Upper lobe of left lung (tissue), 6 donors: Measurements from ENCODE around the gene CCNJL. TPM values are rescaled to one million over a fixed set of nuclear protein-coding genes. Genes with fewer than 3 reads are reported as not detected.

ENCODE experiments used
- ATAC-seq, 2 donors: fragments of 200-7000 bp; cut with Tn5 transposase; one replicate each; pipeline ENCODE4 v1.9.1; 2022; ENCODE audit warnings: mild to moderate bottlenecking in 2 of 2, moderate library complexity in 2 of 2; ENCODE audit not compliant: low FRiP score in 2 of 2
- DNase-seq, 2 donors: peaks; one replicate each; pipeline ENCODE4 v3.0.0-alpha.2; 2019 to 2020
- H3K27ac ChIP-seq, 4 donors: fragments of 200-600 bp; sonication (generic); one replicate each; pipeline ENCODE4 v1.5.1; 2016 to 2019
- H3K27me3 ChIP-seq, 4 donors: fragments of 200-600 bp; sonication (generic); one replicate each; pipeline ENCODE4 v1.5.1; 2017 to 2019
- H3K36me3 ChIP-seq, 4 donors: fragments of 200-600 bp; sonication (generic); one replicate each; pipeline ENCODE4 v1.5.1; 2016 to 2019
- H3K4me1 ChIP-seq, 4 donors: fragments of 200-600 bp; sonication (generic); one replicate each; pipeline ENCODE4 v1.5.1; 2018 to 2019
- H3K4me3 ChIP-seq, 4 donors: fragments of 200-600 bp; sonication (generic); one replicate each; pipeline ENCODE4 v1.5.1; 2017 to 2019; ENCODE audit warnings: mild to moderate bottlenecking in 2 of 4, moderate library complexity in 1 of 4
- H3K9me3 ChIP-seq, 4 donors: fragments of 200-600 bp; sonication (generic); one replicate each; pipeline ENCODE4 v1.5.1; 2018 to 2019
- EP300 ChIP-seq, 4 donors: sonication (generic); formaldehyde crosslinking; IDR thresholded peaks; one replicate each; pipeline ENCODE4 v1.5.1; 2017; ENCODE audit warnings: antibody characterized with exemption in 4 of 4, control low read depth in 2 of 4
- POLR2A ChIP-seq, 4 donors: fragments of 450-650 bp; IDR thresholded peaks; one replicate each; pipeline ENCODE4 v1.5.1; 2016 to 2017; ENCODE audit warnings: antibody characterized with exemption in 4 of 4, mild to moderate bottlenecking in 2 of 4
- POLR2AphosphoS5 ChIP-seq, 2 donors: sonication (generic); formaldehyde crosslinking; IDR thresholded peaks; one replicate each; pipeline ENCODE4 v1.5.1; 2017; ENCODE audit warnings: antibody characterized with exemption in 2 of 2
- WGBS, 2 donors: methylation state at CpG; one replicate each; pipeline ENCODE4 v1.1.5; 2017 to 2018; 5-methylcytosine and 5-hydroxymethylcytosine counted together
- total RNA-seq, 6 donors: library from RNA; depleted of rRNA in 4 of 6; stranded (reverse); fragments of >200 nt in 4 of 6; gene quantifications; one replicate each; pipeline versions ENCODE4 v1.1.0 to v1.2.1, GENCODE V29; 2016 to 2021
- TF ChIP-seq, protein P1 (sequence below), 6 experiments: fragments of 450-650 bp in 4 of 6; fragments of 200-600 bp in 2 of 6; sonication (generic) in 2 of 6; IDR thresholded peaks; one replicate each; pipeline ENCODE4 v1.5.1; 2016 to 2019; ENCODE audit warnings: antibody characterized with exemption in 6 of 6
- donor health status: DM: no; HTN: no; CAD: no; lungs with moderate emphysema.
- donor health status: DM: no; HTN: yes; CAD: no; lungs with severe emphysema.

The CCNJL gene
- total RNA-seq, 6 donors from 2014 or later: 15.6 to 25.2 (median 21.2) TPM

DNA sequence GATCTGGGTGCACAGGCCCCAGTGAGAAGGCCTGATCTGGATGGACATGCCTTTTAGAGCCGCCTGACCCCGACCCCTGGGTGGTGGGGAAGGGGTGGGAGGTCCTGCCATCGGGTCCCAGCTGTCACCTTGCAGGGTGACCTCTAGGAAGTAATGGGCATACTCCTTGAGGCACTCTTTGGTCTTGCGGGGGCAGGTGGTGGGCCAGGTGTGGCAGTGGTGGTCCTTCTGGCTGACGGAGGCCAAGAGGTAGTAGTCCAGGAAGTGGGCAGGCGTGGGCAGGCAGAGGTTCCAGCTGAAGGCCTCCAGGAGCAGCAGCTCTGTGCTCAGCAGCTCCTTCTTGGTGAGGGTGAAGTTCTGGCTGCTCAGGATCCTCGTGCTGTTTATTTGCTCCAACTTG is 53.0 kb downstream of the CCNJL start:
- H3K9me3 ChIP-seq: no peaks in the 10 kb centered on the region
- DNase-seq (no peak), ATAC-seq (no peak)
- peaks cover 0 to 24% (median 11%) of the 10 kb centered on the region in 4 donors for H3K4me1 ChIP-seq
- TF ChIP-seq, protein P1, sequence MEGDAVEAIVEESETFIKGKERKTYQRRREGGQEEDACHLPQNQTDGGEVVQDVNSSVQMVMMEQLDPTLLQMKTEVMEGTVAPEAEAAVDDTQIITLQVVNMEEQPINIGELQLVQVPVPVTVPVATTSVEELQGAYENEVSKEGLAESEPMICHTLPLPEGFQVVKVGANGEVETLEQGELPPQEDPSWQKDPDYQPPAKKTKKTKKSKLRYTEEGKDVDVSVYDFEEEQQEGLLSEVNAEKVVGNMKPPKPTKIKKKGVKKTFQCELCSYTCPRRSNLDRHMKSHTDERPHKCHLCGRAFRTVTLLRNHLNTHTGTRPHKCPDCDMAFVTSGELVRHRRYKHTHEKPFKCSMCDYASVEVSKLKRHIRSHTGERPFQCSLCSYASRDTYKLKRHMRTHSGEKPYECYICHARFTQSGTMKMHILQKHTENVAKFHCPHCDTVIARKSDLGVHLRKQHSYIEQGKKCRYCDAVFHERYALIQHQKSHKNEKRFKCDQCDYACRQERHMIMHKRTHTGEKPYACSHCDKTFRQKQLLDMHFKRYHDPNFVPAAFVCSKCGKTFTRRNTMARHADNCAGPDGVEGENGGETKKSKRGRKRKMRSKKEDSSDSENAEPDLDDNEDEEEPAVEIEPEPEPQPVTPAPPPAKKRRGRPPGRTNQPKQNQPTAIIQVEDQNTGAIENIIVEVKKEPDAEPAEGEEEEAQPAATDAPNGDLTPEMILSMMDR (IDR thresholded peaks at IDR 0.05): no peak
- no peak for TF ChIP-seq EP300 (IDR thresholded peaks at IDR 0.05)
- no peak for TF ChIP-seq POLR2AphosphoS5 (IDR thresholded peaks at IDR 0.05)
- TF ChIP-seq POLR2A (IDR thresholded peaks at IDR 0.05): no peak
- peaks cover 0 to 28% (median 11%) of the 10 kb centered on the region in 4 donors for H3K36me3 ChIP-seq
- 94% methylated on average over 7 of the region's 7 CpGs for WGBS, 2 donors
- no peak overlapping the region for H3K4me3 ChIP-seq
- no peak overlapping the region for H3K27ac ChIP-seq
- H3K27me3 ChIP-seq: no peaks in the 10 kb centered on the region

DNA sequence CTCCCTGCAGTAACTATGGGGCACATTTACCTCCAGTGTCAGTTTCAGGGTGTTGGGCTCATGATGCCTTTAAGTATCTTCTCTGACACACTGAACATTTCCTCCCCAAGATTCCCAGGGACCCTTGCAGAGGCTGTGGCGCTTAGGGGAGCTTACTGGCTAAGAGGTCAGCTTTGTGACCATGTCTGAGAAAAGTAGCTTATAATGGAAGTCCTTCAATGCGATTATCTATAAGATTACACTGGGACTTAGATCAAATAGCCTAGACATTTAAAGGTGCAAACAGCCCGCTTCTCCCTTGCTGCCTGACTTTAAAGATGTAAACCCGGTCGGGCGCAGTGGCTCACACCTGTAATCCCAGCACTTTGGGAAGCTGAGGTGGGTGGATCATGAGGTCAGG is 57.7 kb downstream of the CCNJL start:
- no peak for ATAC-seq
- Histone ChIP-seq H3K27me3 (no peaks in the 10 kb centered on the region), H3K27ac (no peak overlapping the region), H3K36me3 (peaks cover 0 to 53% (median 27%) of the 10 kb centered on the region in 4 donors), H3K9me3 (no peaks in the 10 kb centered on the region), H3K4me1 (peaks cover 0 to 4% (median 2%) of the 10 kb centered on the region in 4 donors), H3K4me3 (no peak overlapping the region)
- WGBS, 2 donors: 93 to 98% methylated on average over 6 of the region's 6 CpGs
- no peak for DNase-seq
- no peak for TF ChIP-seq POLR2A (IDR thresholded peaks at IDR 0.05)

DNA sequence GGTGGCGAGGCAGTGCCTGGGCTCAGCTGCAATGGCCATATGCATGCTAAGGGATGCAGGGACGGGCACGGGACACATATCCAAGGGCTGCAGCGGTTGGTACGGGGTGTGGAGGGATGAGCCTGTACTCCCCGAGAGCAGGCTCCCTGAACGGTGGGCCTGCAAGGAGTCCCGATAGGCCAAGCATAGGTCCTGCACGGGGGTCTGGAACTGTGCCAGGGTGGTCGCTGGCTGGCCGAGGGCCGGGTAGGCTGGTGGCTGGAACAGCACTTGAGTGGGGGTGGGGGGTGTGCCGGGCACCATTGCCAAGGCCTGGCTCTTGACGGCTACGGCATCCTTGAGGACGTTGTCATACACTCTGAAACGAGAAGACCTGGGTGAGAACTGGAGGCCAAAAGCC is 58.9 kb downstream of the CCNJL start:
- Histone ChIP-seq H3K27me3 (no peaks in the 10 kb centered on the region), H3K4me1 (peaks cover 0 to 4% (median 2%) of the 10 kb centered on the region in 4 donors), H3K4me3 (no peak overlapping the region), H3K9me3 (no peaks in the 10 kb centered on the region), H3K27ac (no peak overlapping the region), H3K36me3 (peaks cover 0 to 44% (median 22%) of the 10 kb centered on the region in 4 donors)
- ATAC-seq: peak in 1 of 2 donors; percentile 23
- WGBS, 2 donors: 86 to 93% methylated on average over 13 to 17 of the region's 17 CpGs
- no peak for TF ChIP-seq POLR2AphosphoS5 (IDR thresholded peaks at IDR 0.05)
- no peak for TF ChIP-seq EP300 (IDR thresholded peaks at IDR 0.05)
- TF ChIP-seq, protein P1 (IDR thresholded peaks at IDR 0.05): no peak
- no peak for TF ChIP-seq POLR2A (IDR thresholded peaks at IDR 0.05)
- DNase-seq: peak in 1 of 2 donors; percentile 74

DNA sequence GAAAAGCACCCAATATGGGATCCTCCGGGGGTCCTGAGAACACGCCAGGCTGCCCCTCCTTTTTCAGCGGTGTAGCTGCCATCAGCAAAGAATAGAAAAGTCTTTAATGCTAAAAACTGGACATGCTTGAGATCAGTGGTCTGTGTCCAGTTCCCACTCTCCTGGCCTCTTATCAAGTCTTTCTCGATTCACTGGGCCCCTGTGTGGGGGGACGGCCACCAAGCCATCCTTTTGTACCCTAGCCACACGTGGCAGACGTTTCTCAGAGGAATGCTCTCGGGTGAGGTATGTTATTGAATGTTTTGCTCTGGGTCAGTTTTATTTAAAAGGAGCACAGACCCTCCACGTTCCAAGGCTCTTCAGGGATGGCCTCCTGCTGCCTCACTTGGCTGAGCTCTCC is 59.4 kb downstream of the CCNJL start:
- WGBS, 2 donors: 88 to 94% methylated on average over 9 of the region's 9 CpGs
- H3K27me3 ChIP-seq: no peaks in the 10 kb centered on the region
- DNase-seq (no peak), ATAC-seq (no peak)
- TF ChIP-seq POLR2AphosphoS5 (IDR thresholded peaks at IDR 0.05) (no peak), EP300 (IDR thresholded peaks at IDR 0.05) (no peak), POLR2A (IDR thresholded peaks at IDR 0.05) (no peak)
- TF ChIP-seq, protein P1 (IDR thresholded peaks at IDR 0.05): no peak
- peaks cover 0 to 4% (median 2%) of the 10 kb centered on the region in 4 donors for H3K4me1 ChIP-seq
- H3K9me3 ChIP-seq: no peaks in the 10 kb centered on the region
- peaks cover 0 to 44% (median 22%) of the 10 kb centered on the region in 4 donors for H3K36me3 ChIP-seq
- no peak overlapping the region for H3K27ac ChIP-seq
- H3K4me3 ChIP-seq: no peak overlapping the region

DNA sequence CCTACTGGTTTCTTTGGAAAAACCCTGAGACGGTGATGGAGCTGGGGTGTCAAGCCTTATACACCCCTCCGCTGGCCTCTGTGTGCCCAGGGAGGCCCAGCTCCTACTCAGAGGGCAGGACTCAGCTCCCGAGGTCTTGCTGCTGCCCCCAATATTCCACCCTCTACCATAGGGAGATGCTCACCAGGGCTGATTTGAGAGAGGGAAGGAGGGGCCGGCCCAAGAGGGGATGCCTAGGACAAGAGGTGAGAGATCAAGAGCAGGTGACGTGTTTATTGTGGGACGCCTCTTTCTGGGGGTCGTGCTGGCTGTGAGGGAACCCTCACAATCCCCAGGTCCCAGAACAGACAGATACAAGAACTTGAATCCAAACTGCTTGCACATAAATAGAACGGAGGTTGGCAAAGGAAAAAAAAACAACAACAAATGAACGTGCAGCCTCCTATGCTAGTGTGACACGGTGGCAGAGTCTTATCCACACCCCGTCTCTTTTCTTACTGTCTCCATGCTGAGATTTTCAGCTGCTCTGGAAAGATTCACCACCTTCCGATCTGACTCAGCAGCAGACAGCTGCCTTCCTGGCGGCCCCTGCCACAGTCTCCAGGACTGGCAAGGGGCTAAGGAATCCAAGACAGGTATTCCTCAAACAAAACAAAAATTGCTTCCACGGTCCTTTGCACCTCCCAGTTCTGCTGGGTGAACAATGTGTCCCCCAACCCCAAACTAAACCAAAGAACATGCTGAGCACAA is 60.8 kb downstream of the CCNJL start:
- H3K9me3 ChIP-seq: no peaks in the 10 kb centered on the region
- WGBS, 2 donors: 89 to 93% methylated on average over 14 of the region's 14 CpGs
- H3K27me3 ChIP-seq: no peaks in the 10 kb centered on the region
- ATAC-seq: no peak
- no peak overlapping the region for H3K27ac ChIP-seq
- DNase-seq: no peak
- peaks cover 0 to 44% (median 22%) of the 10 kb centered on the region in 4 donors for H3K36me3 ChIP-seq
- TF ChIP-seq POLR2A (IDR thresholded peaks at IDR 0.05): no peak
- no peak for TF ChIP-seq EP300 (IDR thresholded peaks at IDR 0.05)
- TF ChIP-seq, protein P1 (IDR thresholded peaks at IDR 0.05): no peak
- TF ChIP-seq POLR2AphosphoS5 (IDR thresholded peaks at IDR 0.05): no peak
- peaks cover 0 to 4% (median 2%) of the 10 kb centered on the region in 4 donors for H3K4me1 ChIP-seq
- H3K4me3 ChIP-seq: no peak overlapping the region
